PC-3 (cell line): ENCODE results near the gene FAM168A. TPM values are rescaled to one million over a fixed set of nuclear protein-coding genes. Genes with fewer than 3 reads are reported as not detected.

Experiments used
- ATAC-seq: fragments of 200-7000 bp; cut with Tn5 transposase; 2 replicates; pipeline ENCODE4 v1.9.1; 2020; ENCODE audit warnings: mild to moderate bottlenecking, moderate library complexity
- BruUV-seq: library from RNA; stranded (reverse); fragments of 400-500 nt; replicated peaks from 2 replicates; lab custom pipeline; 2021; lab: Mats Ljungman, UMichigan
- CTCF ChIA-PET: fragments of 300-600 bp; sonication (Branson Sonifier 250); formaldehyde crosslinking; loops from one replicate; lab custom pipeline; 2022; ENCODE audit warnings: antibody characterized with exemption; lab: Charles Lee
- POLR2A ChIA-PET: fragments of 300-600 bp; sonication (Branson Sonifier 250); formaldehyde crosslinking; loops from one replicate; lab custom pipeline; 2022; ENCODE audit warnings: antibody characterized with exemption; ENCODE audit not compliant: unreplicated experiment; lab: Charles Lee
- DNase-seq: peaks from one replicate; pipeline ENCODE4 v3.0.0-alpha.2; 2015
- H2AFZ ChIP-seq: fragments of 300-600 bp; sonication (generic); 2 replicates; pipeline ENCODE4 v1.6.0; 2016; ENCODE audit warnings: antibody characterized with exemption, low read length
- H3F3A ChIP-seq: fragments of 300-600 bp; sonication (generic); one replicate; pipeline ENCODE4 v1.6.0; 2017; ENCODE audit warnings: antibody characterized with exemption, low read length, control low read depth, mild to moderate bottlenecking; ENCODE audit not compliant: unreplicated experiment
- H3K27ac ChIP-seq: fragments of 300-600 bp; sonication (generic); 2 replicates; pipeline ENCODE4 v1.5.1; 2016; ENCODE audit warnings: mild to moderate bottlenecking, low read length
- H3K27me3 ChIP-seq: fragments of 300-600 bp; sonication (generic); 2 replicates; pipeline ENCODE4 v1.6.1; 2016; ENCODE audit warnings: low read length, mixed read lengths
- H3K36me3 ChIP-seq: fragments of 300-600 bp; sonication (generic); 2 replicates; pipeline ENCODE4 v1.6.1; 2016; ENCODE audit warnings: low read depth, mixed run types, low read length, mixed read lengths
- H3K4me1 ChIP-seq: fragments of 300-600 bp; sonication (generic); 2 replicates; pipeline ENCODE4 v1.5.1; 2016; ENCODE audit warnings: low read length; ENCODE audit not compliant: insufficient read depth
- H3K4me2 ChIP-seq: fragments of 300-600 bp; sonication (generic); 2 replicates; pipeline ENCODE4 v1.6.0; 2016; ENCODE audit warnings: low read length
- H3K4me3 ChIP-seq: fragments of 300-600 bp; sonication (generic); 2 replicates; pipeline ENCODE4 v1.5.1; 2016; ENCODE audit warnings: mild to moderate bottlenecking, low read length, mixed read lengths
- H3K79me2 ChIP-seq: fragments of 300-600 bp; sonication (generic); 2 replicates; pipeline ENCODE4 v1.6.1; 2017; ENCODE audit warnings: low read length, mixed read lengths
- H3K9ac ChIP-seq: fragments of 300-600 bp; sonication (generic); 2 replicates; pipeline ENCODE4 v1.6.0; 2016; ENCODE audit warnings: mild to moderate bottlenecking, low read length
- H3K9me2 ChIP-seq: fragments of 300-600 bp; sonication (generic); replicated peaks from 2 replicates; pipeline ENCODE4 v1.6.1; 2016; ENCODE audit warnings: mixed run types, low read length, mixed read lengths
- H3K9me3 ChIP-seq: fragments of 300-600 bp; sonication (generic); 2 replicates; pipeline ENCODE4 v1.6.1; 2016; ENCODE audit warnings: low read length, mixed read lengths
- H4K20me1 ChIP-seq: fragments of 300-600 bp; sonication (generic); 2 replicates; pipeline ENCODE4 v1.6.1; 2016; ENCODE audit warnings: low read length, mixed read lengths
- EZH2 ChIP-seq: fragments of 300-600 bp; sonication (generic); IDR thresholded peaks from one replicate; pipeline ENCODE4 v1.6.1; 2017; ENCODE audit warnings: antibody characterized with exemption, mild to moderate bottlenecking, low read length; ENCODE audit not compliant: unreplicated experiment
- EZH2phosphoT487 ChIP-seq: fragments of 300-600 bp; sonication (generic); IDR thresholded peaks from 2 replicates; pipeline ENCODE4 v1.6.1; 2018; ENCODE audit warnings: mild to moderate bottlenecking, antibody characterized with exemption, low read length, borderline replicate concordance
- intact Hi-C: fragments of 100-400 bp; cut with micrococcal nuclease; formaldehyde crosslinking; loops from 2 replicates; pipeline ENCODE4 v1.9.0; 2023
- total RNA-seq: library from RNA; depleted of rRNA; stranded (reverse); fragments of >200 nt; gene quantifications from 2 replicates; pipeline ENCODE4 v1.2.3, GENCODE V29; 2014
- TF ChIP-seq, protein P1 (sequence below): fragments of 300-600 bp; sonication (generic); conservative IDR thresholded peaks from 2 replicates; pipeline ENCODE4 v1.5.1; 2017; ENCODE audit warnings: antibody characterized with exemption, low read depth, mild to moderate bottlenecking, low read length

Gene FAM168A
- total RNA-seq, 1 experiment from 2014 or later = 24.5 TPM

DNA sequence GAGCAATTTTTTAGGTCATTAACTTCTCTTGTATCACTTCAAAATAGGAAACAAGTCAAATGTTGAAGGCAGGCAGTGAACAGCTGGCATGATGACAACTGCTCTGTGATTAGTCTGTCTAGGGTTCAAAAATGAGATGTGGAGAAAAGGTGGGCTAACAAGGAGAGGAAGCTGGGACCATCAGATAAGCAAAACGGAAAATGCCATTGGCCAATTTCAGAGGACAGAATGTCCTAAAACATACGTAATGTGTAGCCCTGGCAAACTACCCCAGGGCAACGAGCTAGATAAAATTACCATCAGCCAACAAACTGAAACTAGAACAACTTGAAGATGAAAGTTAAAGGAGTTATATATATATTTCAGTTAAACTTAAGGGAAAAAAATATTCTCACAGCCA is 128.5 kb downstream of the FAM168A start:
- intact Hi-C loops = no loop called here
- Histone ChIP-seq H3K27ac (no peak overlapping the region), H3K4me3 (no peak overlapping the region), H3K4me1 (no peaks in the 10 kb centered on the region), H3K9me2 (no peaks in the 10 kb centered on the region), H3F3A (no peaks in the 10 kb centered on the region), H3K79me2 (no peaks in the 10 kb centered on the region), H3K9ac (no peak overlapping the region), H4K20me1 (no peaks in the 10 kb centered on the region), H3K27me3 (no peaks in the 10 kb centered on the region), H2AFZ (no peak overlapping the region), H3K4me2 (no peak overlapping the region), H3K9me3 (no peaks in the 10 kb centered on the region), H3K36me3 (no peaks in the 10 kb centered on the region)
- no peak for ATAC-seq
- CTCF ChIA-PET = no interaction called here
- POLR2A ChIA-PET = no interaction called here
- BruUV-seq = no TSS peak
- TF ChIP-seq, protein P1, sequence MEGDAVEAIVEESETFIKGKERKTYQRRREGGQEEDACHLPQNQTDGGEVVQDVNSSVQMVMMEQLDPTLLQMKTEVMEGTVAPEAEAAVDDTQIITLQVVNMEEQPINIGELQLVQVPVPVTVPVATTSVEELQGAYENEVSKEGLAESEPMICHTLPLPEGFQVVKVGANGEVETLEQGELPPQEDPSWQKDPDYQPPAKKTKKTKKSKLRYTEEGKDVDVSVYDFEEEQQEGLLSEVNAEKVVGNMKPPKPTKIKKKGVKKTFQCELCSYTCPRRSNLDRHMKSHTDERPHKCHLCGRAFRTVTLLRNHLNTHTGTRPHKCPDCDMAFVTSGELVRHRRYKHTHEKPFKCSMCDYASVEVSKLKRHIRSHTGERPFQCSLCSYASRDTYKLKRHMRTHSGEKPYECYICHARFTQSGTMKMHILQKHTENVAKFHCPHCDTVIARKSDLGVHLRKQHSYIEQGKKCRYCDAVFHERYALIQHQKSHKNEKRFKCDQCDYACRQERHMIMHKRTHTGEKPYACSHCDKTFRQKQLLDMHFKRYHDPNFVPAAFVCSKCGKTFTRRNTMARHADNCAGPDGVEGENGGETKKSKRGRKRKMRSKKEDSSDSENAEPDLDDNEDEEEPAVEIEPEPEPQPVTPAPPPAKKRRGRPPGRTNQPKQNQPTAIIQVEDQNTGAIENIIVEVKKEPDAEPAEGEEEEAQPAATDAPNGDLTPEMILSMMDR = no peak
- TF ChIP-seq EZH2 = no peak
- TF ChIP-seq EZH2phosphoT487 = no peak
- no peak for DNase-seq

DNA sequence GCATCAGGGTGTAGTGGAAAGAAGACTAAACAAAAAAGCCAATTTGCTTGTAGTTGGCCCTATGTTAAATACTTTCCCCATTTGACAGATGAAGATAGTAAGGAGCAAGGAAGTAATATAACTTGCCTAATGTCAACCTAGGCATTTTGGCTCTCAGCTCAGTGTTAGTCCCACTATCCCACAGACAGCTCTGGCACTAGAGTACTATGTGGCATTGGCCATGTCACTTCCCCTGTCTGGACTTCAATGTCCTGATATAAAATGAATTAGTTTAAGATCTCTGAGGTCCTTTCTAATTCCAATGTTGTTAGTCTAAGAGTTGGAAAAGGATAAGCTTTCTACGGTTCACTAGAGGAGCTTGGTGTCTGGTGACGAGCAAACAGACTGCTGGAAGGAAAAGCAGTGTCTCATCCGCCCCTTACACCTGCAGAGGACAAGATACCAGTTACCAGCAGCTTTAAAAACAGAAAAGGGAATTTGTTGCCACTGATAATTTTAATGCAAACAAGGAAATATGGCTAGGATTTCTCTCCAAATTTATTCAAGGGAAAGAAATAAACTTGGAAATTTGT is 129.2 kb downstream of the FAM168A start:
- TF ChIP-seq EZH2phosphoT487 (no peak), EZH2 (no peak)
- TF ChIP-seq, protein P1 = no peak
- H3K79me2 ChIP-seq = no peaks in the 10 kb centered on the region
- no peaks in the 10 kb centered on the region for H3K36me3 ChIP-seq
- H3F3A ChIP-seq = no peaks in the 10 kb centered on the region
- no peak overlapping the region for H3K9ac ChIP-seq
- no peaks in the 10 kb centered on the region for H3K27me3 ChIP-seq
- H3K9me2 ChIP-seq = no peaks in the 10 kb centered on the region
- H3K4me3 ChIP-seq = no peak overlapping the region
- no peak overlapping the region for H3K4me2 ChIP-seq
- no peaks in the 10 kb centered on the region for H3K9me3 ChIP-seq
- DNase-seq = no peak
- POLR2A ChIA-PET = no interaction called here
- no peak overlapping the region for H3K27ac ChIP-seq
- no peak overlapping the region for H2AFZ ChIP-seq
- no peak for ATAC-seq
- no peaks in the 10 kb centered on the region for H4K20me1 ChIP-seq
- intact Hi-C loops = no loop called here
- H3K4me1 ChIP-seq = no peaks in the 10 kb centered on the region
- no TSS peak for BruUV-seq
- CTCF ChIA-PET = no interaction called here

DNA sequence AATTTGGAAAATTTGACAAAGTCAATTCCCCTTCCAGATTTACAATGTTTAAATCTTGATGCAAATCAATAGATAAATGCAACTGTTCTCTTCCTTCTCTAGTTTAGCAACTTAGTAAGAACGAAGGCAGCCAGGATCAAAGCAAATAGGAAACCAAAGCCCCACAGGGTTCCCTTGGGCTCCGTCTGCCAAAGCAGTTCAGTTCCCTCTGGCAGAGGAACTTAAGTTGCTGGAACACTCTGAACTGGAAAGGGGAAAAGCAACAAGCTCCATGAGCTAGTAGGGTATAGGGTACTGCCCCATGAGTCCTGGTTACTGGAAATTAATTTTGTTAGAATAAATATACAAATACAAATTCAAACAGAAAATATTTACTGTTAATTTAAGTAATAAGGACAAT is 130.4 kb downstream of the FAM168A start:
- no peak overlapping the region for H2AFZ ChIP-seq
- H3K27ac ChIP-seq = no peak overlapping the region
- H3K36me3 ChIP-seq = no peaks in the 10 kb centered on the region
- no peak overlapping the region for H3K4me2 ChIP-seq
- BruUV-seq = no TSS peak
- no peak for DNase-seq
- CTCF ChIA-PET = no interaction called here
- no peaks in the 10 kb centered on the region for H3K79me2 ChIP-seq
- H3K9me2 ChIP-seq = no peaks in the 10 kb centered on the region
- no peaks in the 10 kb centered on the region for H3K27me3 ChIP-seq
- POLR2A ChIA-PET = no interaction called here
- H4K20me1 ChIP-seq = no peaks in the 10 kb centered on the region
- H3K4me1 ChIP-seq = no peaks in the 10 kb centered on the region
- no peak overlapping the region for H3K4me3 ChIP-seq
- no peak for TF ChIP-seq EZH2phosphoT487
- TF ChIP-seq, protein P1 = no peak
- TF ChIP-seq EZH2 = no peak
- H3F3A ChIP-seq = no peaks in the 10 kb centered on the region
- no peaks in the 10 kb centered on the region for H3K9me3 ChIP-seq
- intact Hi-C loops = no loop called here
- no peak for ATAC-seq
- H3K9ac ChIP-seq = no peak overlapping the region
